Hepatocyte (in vitro differentiated cells): ENCODE results near the gene STK11IP. TPM values are rescaled to one million over a fixed set of nuclear protein-coding genes. Genes with fewer than 3 reads are reported as not detected.

Experiments used
- DNase-seq: peaks from one replicate; pipeline ENCODE4 v3.0.0-alpha.2; 2016; ENCODE audit warnings: low spot score
- H2AFZ ChIP-seq: fragments of 200-600 bp; sonication (generic); 2 replicates; pipeline ENCODE4 v1.6.0; 2016; ENCODE audit warnings: antibody characterized with exemption, mild to moderate bottlenecking
- H3K27ac ChIP-seq: fragments of 200-600 bp; sonication (generic); 2 replicates; pipeline ENCODE4 v1.5.1; 2016; ENCODE audit warnings: mild to moderate bottlenecking
- H3K27me3 ChIP-seq: fragments of 200-600 bp; sonication (generic); 2 replicates; pipeline ENCODE4 v1.6.1; 2016
- H3K36me3 ChIP-seq: fragments of 200-600 bp; sonication (generic); replicated peaks from 2 replicates; pipeline ENCODE4 v1.5.1; 2016; ENCODE audit warnings: low read depth; ENCODE audit not compliant: insufficient read depth
- H3K4me1 ChIP-seq: fragments of 200-600 bp; sonication (generic); 2 replicates; pipeline ENCODE4 v1.5.1; 2016; ENCODE audit warnings: mild to moderate bottlenecking, moderate library complexity; ENCODE audit not compliant: insufficient read depth
- H3K4me2 ChIP-seq: fragments of 200-600 bp; sonication (generic); 2 replicates; pipeline ENCODE4 v1.6.0; 2016
- H3K4me3 ChIP-seq: fragments of 200-600 bp; sonication (generic); 2 replicates; pipeline ENCODE4 v1.5.1; 2016; ENCODE audit warnings: mild to moderate bottlenecking
- H3K79me2 ChIP-seq: fragments of 200-600 bp; sonication (generic); 2 replicates; pipeline ENCODE4 v1.6.0; 2017; ENCODE audit warnings: mild to moderate bottlenecking
- H3K9me2 ChIP-seq: fragments of 200-600 bp; sonication (generic); replicated peaks from 2 replicates; pipeline ENCODE4 v1.6.0; 2017; ENCODE audit warnings: mild to moderate bottlenecking; ENCODE audit not compliant: insufficient read depth
- H3K9me3 ChIP-seq: fragments of 200-600 bp; sonication (generic); 2 replicates; pipeline ENCODE4 v1.5.1; 2016; ENCODE audit warnings: low read depth, mild to moderate bottlenecking
- H4K20me1 ChIP-seq: fragments of 200-600 bp; sonication (generic); 2 replicates; pipeline ENCODE4 v1.6.0; 2016; ENCODE audit warnings: mild to moderate bottlenecking; ENCODE audit not compliant: insufficient read depth, poor library complexity, severe bottlenecking
- EZH2 ChIP-seq: fragments of 200-600 bp; sonication (generic); IDR thresholded peaks from 2 replicates; pipeline ENCODE4 v1.6.1; 2016; ENCODE audit warnings: antibody characterized with exemption, mild to moderate bottlenecking, borderline replicate concordance
- EZH2phosphoT487 ChIP-seq: fragments of 200-600 bp; sonication (generic); IDR thresholded peaks from one replicate; pipeline ENCODE4 v1.6.1; 2018; ENCODE audit warnings: antibody characterized with exemption, mild to moderate bottlenecking, low read depth, moderate library complexity; ENCODE audit not compliant: unreplicated experiment, severe bottlenecking
- WGBS: methylation state at CpG from one replicate; pipeline ENCODE4 v1.1.6; 2016; ENCODE audit warnings: low lambda C conversion rate; ENCODE audit errors: missing lambda C conversion rate; 5-methylcytosine and 5-hydroxymethylcytosine counted together
- polyA plus RNA-seq: library from polyadenylated mRNA; unstranded; fragments of >200 nt; fragmentation: Nextera tagmentation; extraction: Ambion mirVana; gene quantifications from 2 replicates; pipeline ENCODE4 v1.2.1, GENCODE V29; 2016
- total RNA-seq: library from RNA; depleted of rRNA; stranded (reverse); fragments of >200 nt; gene quantifications from 2 replicates; pipeline ENCODE4 v1.2.3, GENCODE V29; 2014
- TF ChIP-seq, protein P1 (sequence below): fragments of 200-600 bp; sonication (generic); IDR thresholded peaks from 2 replicates; pipeline ENCODE4 v1.5.1; 2016; ENCODE audit warnings: antibody characterized with exemption, mild to moderate bottlenecking; ENCODE audit not compliant: poor library complexity

Gene STK11IP
- total and polyA plus RNA-seq, 2 experiments from 2014 or later, result 16.7 to 17.6 TPM

DNA sequence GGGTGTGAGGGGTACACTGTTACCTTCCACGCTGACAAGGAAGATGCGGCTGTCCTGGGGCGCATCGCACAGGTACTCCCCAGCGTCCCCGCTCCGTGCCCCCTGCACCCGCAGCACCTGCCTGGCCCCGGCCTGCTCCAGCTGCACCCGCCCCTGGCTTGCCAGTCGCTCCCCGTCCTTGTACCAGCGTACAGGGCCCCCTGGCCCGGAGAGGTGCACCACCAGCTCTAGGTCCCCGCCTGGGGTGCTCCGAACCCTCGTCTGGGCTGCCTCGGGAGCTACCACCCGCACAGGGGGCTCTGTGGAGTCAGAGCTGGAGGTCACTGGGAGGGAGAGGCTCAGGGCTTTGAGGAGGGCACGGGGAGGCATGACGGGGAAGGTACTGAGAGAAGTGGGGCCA is 40.3 kb upstream of the STK11IP start:
- H3K4me1 ChIP-seq, result peaks cover 7% of the 10 kb centered on the region
- H3K27me3 ChIP-seq, result peaks cover 6% of the 10 kb centered on the region
- TF ChIP-seq, protein P1, sequence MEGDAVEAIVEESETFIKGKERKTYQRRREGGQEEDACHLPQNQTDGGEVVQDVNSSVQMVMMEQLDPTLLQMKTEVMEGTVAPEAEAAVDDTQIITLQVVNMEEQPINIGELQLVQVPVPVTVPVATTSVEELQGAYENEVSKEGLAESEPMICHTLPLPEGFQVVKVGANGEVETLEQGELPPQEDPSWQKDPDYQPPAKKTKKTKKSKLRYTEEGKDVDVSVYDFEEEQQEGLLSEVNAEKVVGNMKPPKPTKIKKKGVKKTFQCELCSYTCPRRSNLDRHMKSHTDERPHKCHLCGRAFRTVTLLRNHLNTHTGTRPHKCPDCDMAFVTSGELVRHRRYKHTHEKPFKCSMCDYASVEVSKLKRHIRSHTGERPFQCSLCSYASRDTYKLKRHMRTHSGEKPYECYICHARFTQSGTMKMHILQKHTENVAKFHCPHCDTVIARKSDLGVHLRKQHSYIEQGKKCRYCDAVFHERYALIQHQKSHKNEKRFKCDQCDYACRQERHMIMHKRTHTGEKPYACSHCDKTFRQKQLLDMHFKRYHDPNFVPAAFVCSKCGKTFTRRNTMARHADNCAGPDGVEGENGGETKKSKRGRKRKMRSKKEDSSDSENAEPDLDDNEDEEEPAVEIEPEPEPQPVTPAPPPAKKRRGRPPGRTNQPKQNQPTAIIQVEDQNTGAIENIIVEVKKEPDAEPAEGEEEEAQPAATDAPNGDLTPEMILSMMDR, result no peak
- TF ChIP-seq EZH2 (no peak), EZH2phosphoT487 (no peak)
- no peak overlapping the region for H3K4me3 ChIP-seq
- H3K27ac ChIP-seq, result no peak overlapping the region
- no peak overlapping the region for H3K4me2 ChIP-seq
- no peaks in the 10 kb centered on the region for H3K9me3 ChIP-seq
- no peak for DNase-seq
- WGBS, result 97% methylated on average over 18 of the region's 21 CpGs
- no peaks in the 10 kb centered on the region for H4K20me1 ChIP-seq
- H3K36me3 ChIP-seq, result no peaks in the 10 kb centered on the region
- H3K79me2 ChIP-seq, result no peaks in the 10 kb centered on the region
- H2AFZ ChIP-seq, result no peak overlapping the region
- H3K9me2 ChIP-seq, result no peaks in the 10 kb centered on the region

DNA sequence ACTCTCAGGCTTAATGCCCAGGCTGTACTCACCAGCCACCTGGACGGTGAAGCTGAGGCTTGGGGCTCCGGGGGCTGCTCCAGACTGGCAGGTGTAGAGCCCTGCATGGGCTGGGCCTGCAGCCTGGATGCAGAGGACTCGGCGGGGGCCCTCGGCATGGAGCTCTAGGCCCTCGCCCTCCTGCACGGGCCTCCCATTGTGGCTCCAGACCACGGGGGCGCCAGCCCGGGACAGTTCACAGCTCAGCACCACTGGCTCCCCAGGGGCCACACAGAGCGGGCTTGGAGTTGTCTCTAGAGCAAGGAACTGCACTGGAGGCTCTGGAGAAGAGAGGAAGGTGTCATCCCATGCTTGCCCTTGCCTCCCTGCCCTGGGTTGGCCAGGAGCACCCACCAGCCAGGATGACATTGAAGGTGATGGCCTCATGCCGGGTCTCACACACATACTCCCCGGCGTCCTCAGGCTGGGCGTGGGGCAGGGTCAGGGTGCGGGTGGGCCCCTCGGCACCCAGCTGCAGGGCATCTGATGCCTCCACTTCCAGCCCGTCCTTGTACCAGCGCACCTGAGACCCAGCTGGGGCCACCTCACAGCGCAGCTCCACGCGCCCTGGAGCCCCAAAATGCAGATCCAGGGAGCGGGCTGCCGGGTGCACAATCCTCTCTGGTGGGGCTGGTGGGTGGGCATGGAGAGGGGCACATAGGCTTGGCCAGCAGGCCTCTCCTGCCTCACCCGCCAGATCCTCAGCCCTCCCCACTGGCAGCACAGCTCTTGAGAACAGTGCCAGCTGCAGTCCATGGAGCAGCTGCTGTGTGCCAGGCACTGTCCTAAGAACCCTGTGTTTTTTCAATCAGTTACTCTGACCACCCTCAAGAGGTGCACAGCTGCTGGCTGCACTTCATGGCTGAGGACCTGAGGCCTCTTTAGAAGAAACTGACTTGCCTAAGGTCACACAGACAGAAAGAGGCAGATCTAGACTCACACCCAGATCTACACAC is 39.6 kb upstream of the STK11IP start:
- H4K20me1 ChIP-seq, result no peaks in the 10 kb centered on the region
- DNase-seq, result no peak
- H3K27me3 ChIP-seq, result peaks cover 2% of the 10 kb centered on the region
- H3K4me3 ChIP-seq, result no peak overlapping the region
- no peaks in the 10 kb centered on the region for H3K36me3 ChIP-seq
- peaks cover 2% of the 10 kb centered on the region for H3K4me1 ChIP-seq
- WGBS, result 96% methylated on average over 23 of the region's 25 CpGs
- H3K4me2 ChIP-seq, result no peak overlapping the region
- no peak overlapping the region for H2AFZ ChIP-seq
- H3K27ac ChIP-seq, result no peak overlapping the region
- TF ChIP-seq, protein P1, result no peak
- TF ChIP-seq EZH2, result no peak
- TF ChIP-seq EZH2phosphoT487, result no peak
- no peaks in the 10 kb centered on the region for H3K9me2 ChIP-seq
- no peaks in the 10 kb centered on the region for H3K79me2 ChIP-seq
- no peaks in the 10 kb centered on the region for H3K9me3 ChIP-seq

DNA sequence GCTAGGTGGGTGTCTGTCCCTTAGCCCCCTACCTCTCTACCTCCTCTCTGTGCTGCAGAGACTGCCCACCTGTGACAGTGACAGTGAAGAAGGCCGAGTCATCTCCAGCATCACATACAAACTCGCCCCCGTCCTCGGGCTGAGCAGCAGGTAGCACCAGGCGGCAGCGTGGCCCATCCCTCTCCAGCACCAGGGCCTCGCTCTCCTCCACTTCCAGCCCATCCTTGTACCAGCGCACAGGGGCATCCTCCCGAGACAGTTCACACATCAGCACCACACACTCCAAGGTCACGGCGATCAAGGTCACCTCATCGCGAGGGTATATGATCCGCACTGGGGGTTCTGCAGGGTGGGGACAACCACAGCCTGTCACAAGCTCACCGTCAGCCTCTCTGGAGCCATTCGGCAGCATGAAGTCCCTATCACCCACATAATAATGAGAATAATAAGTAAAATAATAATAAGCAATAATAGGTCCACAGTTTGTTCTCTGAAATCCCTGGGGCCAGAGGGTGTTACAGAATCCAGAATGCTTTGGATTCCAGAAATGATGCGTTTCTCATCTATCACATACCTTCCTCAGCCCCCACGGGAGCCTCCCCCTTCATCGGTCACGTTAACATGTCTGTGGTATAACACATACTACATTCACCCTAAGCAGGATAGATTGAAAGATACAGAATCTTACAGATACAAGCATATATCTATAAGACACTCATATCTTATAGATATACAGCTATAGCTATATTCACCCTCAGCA is 38.3 kb upstream of the STK11IP start:
- Histone ChIP-seq H3K4me1 (no peaks in the 10 kb centered on the region), H3K27ac (no peak overlapping the region), H2AFZ (no peak overlapping the region), H3K9me2 (no peaks in the 10 kb centered on the region), H3K27me3 (no peaks in the 10 kb centered on the region), H3K4me2 (no peak overlapping the region), H3K4me3 (no peak overlapping the region), H3K36me3 (no peaks in the 10 kb centered on the region), H4K20me1 (no peaks in the 10 kb centered on the region), H3K9me3 (no peaks in the 10 kb centered on the region), H3K79me2 (no peaks in the 10 kb centered on the region)
- WGBS, result 95% methylated on average over 20 of the region's 20 CpGs
- DNase-seq, result no peak
- TF ChIP-seq EZH2phosphoT487 (no peak), EZH2 (no peak)
- TF ChIP-seq, protein P1, result no peak
